Fibroblast of lung (primary cell): ENCODE measurements around the gene UBQLNL. TPM values are rescaled to one million over a fixed set of nuclear protein-coding genes. Genes with fewer than 3 reads are reported as not detected.

ENCODE experiments used
- DNase-seq, 2 donors: peaks; one replicate each; pipeline versions ENCODE4 v3.0.0 to v3.0.0-alpha.2; 2010; ENCODE audit warnings: low read depth in 2 of 2
- H2AFZ ChIP-seq: 2 replicates; pipeline ENCODE4 v1.5.1; 2012; ENCODE audit warnings: low read length, control low read depth, inconsistent platforms
- H3K27ac ChIP-seq: 2 replicates; pipeline ENCODE4 v1.5.1; 2011; ENCODE audit warnings: low read length, control low read depth; ENCODE audit not compliant: insufficient read depth
- H3K27me3 ChIP-seq: 2 replicates; pipeline ENCODE4 v1.5.1; 2011; ENCODE audit warnings: mild to moderate bottlenecking, low read length; ENCODE audit not compliant: control insufficient read depth, insufficient read depth
- H3K36me3 ChIP-seq: 2 replicates; pipeline ENCODE4 v1.5.1; 2011; ENCODE audit warnings: low read length; ENCODE audit not compliant: control insufficient read depth, insufficient read depth
- H3K4me1 ChIP-seq: 2 replicates; pipeline ENCODE4 v1.5.1; 2011; ENCODE audit warnings: low read length; ENCODE audit not compliant: control insufficient read depth, insufficient read depth; ENCODE audit errors: extremely low read depth
- H3K4me2 ChIP-seq: 2 replicates; pipeline ENCODE4 v1.5.1; 2011; ENCODE audit warnings: low read length, control low read depth; ENCODE audit not compliant: insufficient read depth; ENCODE audit errors: extremely low read depth
- H3K4me3 ChIP-seq, 4 experiments: fragments of 200-600 bp in 1 of 4; sonication (generic) in 1 of 4; replicated peaks in 1 of 4; 2 replicates each; pipeline ENCODE4 v1.5.1; 2011 to 2016; ENCODE audit warnings: low read length in 4 of 4, low read depth in 3 of 4, mild to moderate bottlenecking in 3 of 4, control low read depth in 2 of 4, inconsistent platforms in 1 of 4, mixed read lengths in 1 of 4; ENCODE audit not compliant: insufficient read depth in 1 of 4; ENCODE audit errors: control extremely low read depth in 1 of 4
- H3K79me2 ChIP-seq: 2 replicates; pipeline ENCODE4 v1.5.1; 2012; ENCODE audit warnings: mild to moderate bottlenecking, low read length, inconsistent platforms; ENCODE audit not compliant: control insufficient read depth, insufficient read depth
- H3K9ac ChIP-seq: 2 replicates; pipeline ENCODE4 v1.5.1; 2011; ENCODE audit warnings: mild to moderate bottlenecking, low read length, control low read depth; ENCODE audit not compliant: insufficient read depth
- H3K9me3 ChIP-seq: 2 replicates; pipeline ENCODE4 v1.5.1; 2012; ENCODE audit warnings: low read depth, low read length; ENCODE audit not compliant: control insufficient read depth, insufficient read depth
- H4K20me1 ChIP-seq: 2 replicates; pipeline ENCODE4 v1.5.1; 2011; ENCODE audit warnings: low read length; ENCODE audit not compliant: control insufficient read depth, insufficient read depth; ENCODE audit errors: extremely low read depth
- EZH2 ChIP-seq: IDR thresholded peaks from 2 replicates; pipeline ENCODE4 v1.5.1; 2012; ENCODE audit warnings: low read length, control low read depth, mild to moderate bottlenecking; ENCODE audit errors: missing control alignments
- polyA plus RNA-seq, 2 donors: library from polyadenylated mRNA; depleted of rRNA in 1 of 2; stranded (reverse) in 1 of 2; unstranded in 1 of 2; fragments of >200 nt; gene quantifications; 2 replicates each; pipeline ENCODE4 v1.2.1, GENCODE V29; 2011 to 2012; ENCODE audit warnings: missing spikeins in 1 of 2
- total RNA-seq: library from RNA; depleted of rRNA; stranded (reverse); fragments of >200 nt; gene quantifications from 2 replicates; pipeline ENCODE4 v1.2.1, GENCODE V29; 2014
- TF ChIP-seq, protein P1 (sequence below), 2 donors: IDR thresholded peaks in 1 of 2; conservative IDR thresholded peaks in 1 of 2; 1 replicate in 1 of 2; 2 replicates in 1 of 2; pipeline ENCODE4 v1.5.1; 2011 to 2012; ENCODE audit warnings: low read length in 2 of 2, control low read depth in 1 of 2, inconsistent platforms in 1 of 2, low read depth in 1 of 2, mild to moderate bottlenecking in 1 of 2

UBQLNL gene
- total and polyA plus RNA-seq, 2 donors (not counting 1 experiment from before 2014, with no cell fraction given), result 0.09 to 0.17 TPM

DNA sequence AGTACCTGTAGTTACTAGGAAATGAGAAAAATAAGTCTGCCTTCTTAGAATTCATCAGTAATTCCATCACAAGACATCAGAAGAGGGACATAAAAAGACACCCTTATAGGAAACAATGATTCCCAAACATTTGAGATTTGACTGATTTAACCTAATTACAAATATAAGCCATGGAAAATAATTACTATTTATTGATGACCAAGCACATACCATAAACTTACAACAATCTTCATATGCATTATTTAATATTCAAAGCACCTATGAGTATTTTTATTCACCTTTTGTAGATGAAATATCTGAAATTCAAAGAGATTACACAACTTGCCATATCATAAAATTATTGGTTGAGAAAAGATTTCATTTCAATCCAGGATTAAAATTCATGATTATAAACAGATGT lies 42.6 kb downstream of the UBQLNL start:
- TF ChIP-seq EZH2, result no peak
- TF ChIP-seq, protein P1, sequence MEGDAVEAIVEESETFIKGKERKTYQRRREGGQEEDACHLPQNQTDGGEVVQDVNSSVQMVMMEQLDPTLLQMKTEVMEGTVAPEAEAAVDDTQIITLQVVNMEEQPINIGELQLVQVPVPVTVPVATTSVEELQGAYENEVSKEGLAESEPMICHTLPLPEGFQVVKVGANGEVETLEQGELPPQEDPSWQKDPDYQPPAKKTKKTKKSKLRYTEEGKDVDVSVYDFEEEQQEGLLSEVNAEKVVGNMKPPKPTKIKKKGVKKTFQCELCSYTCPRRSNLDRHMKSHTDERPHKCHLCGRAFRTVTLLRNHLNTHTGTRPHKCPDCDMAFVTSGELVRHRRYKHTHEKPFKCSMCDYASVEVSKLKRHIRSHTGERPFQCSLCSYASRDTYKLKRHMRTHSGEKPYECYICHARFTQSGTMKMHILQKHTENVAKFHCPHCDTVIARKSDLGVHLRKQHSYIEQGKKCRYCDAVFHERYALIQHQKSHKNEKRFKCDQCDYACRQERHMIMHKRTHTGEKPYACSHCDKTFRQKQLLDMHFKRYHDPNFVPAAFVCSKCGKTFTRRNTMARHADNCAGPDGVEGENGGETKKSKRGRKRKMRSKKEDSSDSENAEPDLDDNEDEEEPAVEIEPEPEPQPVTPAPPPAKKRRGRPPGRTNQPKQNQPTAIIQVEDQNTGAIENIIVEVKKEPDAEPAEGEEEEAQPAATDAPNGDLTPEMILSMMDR (conservative IDR thresholded peaks at IDR 0.05 in 1 of 2, IDR thresholded peaks at IDR 0.05 in 1 of 2; ENCODE audit: low read depth in 1 of 2, low read length in 2 of 2), result no peak
- H3K4me3 ChIP-seq, result no peak overlapping the region
- DNase-seq, result no peak

DNA sequence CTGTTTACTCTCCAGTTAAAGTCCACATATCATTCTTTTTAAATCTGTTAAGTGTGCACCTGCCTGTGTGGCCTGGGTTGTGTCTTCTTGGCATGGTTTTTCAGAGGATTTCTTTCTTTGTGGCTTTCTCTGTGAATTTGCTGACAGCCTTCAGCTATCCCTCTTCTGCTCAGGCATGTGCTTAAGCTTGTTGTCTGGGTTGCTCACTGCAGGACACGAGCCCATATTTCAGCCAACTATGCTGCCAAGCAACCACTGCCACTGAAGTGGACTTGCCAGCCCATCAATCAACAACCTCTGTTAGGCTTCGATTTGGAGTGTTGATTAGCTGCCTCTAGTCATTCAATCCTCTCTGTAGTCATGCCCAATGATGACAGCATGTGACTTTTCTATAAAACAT lies 49.0 kb downstream of the UBQLNL start:
- TF ChIP-seq, protein P1 (conservative IDR thresholded peaks at IDR 0.05 in 1 of 2, IDR thresholded peaks at IDR 0.05 in 1 of 2; ENCODE audit: low read depth in 1 of 2, low read length in 2 of 2), result no peak
- TF ChIP-seq EZH2, result no peak
- Histone ChIP-seq H3K9ac (no peak overlapping the region), H3K9me3 (no peaks in the 10 kb centered on the region), H3K4me1 (no peaks in the 10 kb centered on the region), H2AFZ (no peak overlapping the region), H3K36me3 (no peaks in the 10 kb centered on the region), H3K27ac (no peak overlapping the region), H3K79me2 (no peaks in the 10 kb centered on the region), H3K27me3 (no peaks in the 10 kb centered on the region), H3K4me2 (no peak overlapping the region), H3K4me3 (no peak overlapping the region), H4K20me1 (no peaks in the 10 kb centered on the region)
- no peak for DNase-seq

More for the DNA sequence above, 42.6 kb downstream of the UBQLNL start:
- no peak overlapping the region for H3K9ac ChIP-seq
- H3K27me3 ChIP-seq, result no peaks in the 10 kb centered on the region
- H3K79me2 ChIP-seq, result no peaks in the 10 kb centered on the region
- H3K4me2 ChIP-seq, result no peak overlapping the region
- H3K9me3 ChIP-seq, result no peaks in the 10 kb centered on the region
- no peaks in the 10 kb centered on the region for H3K36me3 ChIP-seq
- H3K27ac ChIP-seq, result no peak overlapping the region
- no peaks in the 10 kb centered on the region for H4K20me1 ChIP-seq
- no peaks in the 10 kb centered on the region for H3K4me1 ChIP-seq
- no peak overlapping the region for H2AFZ ChIP-seq

Other genes starting within 250 kb of the UBQLNL start
- gene HBE1, start 246.8 kb downstream of the UBQLNL start, total RNA-seq, result 0.33 TPM in 1 of 2 replicates, not detected in the other
- gene HBE1, start 246.8 kb downstream of the UBQLNL start, polyA plus RNA-seq, result 2.0 and 3.1 TPM in 2 replicates
- 0.17 TPM in 1 of 2 replicates, not detected in the other for gene OR51B4, start 214.8 kb downstream of the UBQLNL start, total RNA-seq
- gene OR51B4, start 214.8 kb downstream of the UBQLNL start, polyA plus RNA-seq, result not detected in 2 replicates
- gene OR51B2, start 192.4 kb downstream of the UBQLNL start, total RNA-seq, result not detected in 2 replicates
- not detected in 2 replicates for gene OR51B2, start 192.4 kb downstream of the UBQLNL start, polyA plus RNA-seq
- gene OR51B5, start 173.2 kb downstream of the UBQLNL start, total RNA-seq, result 0.17 and 0.26 TPM in 2 replicates
- 0.06 TPM in 1 of 2 replicates, not detected in the other for gene OR51B5, start 173.2 kb downstream of the UBQLNL start, polyA plus RNA-seq
- not detected in 2 replicates for gene OR51B6, start 165.2 kb downstream of the UBQLNL start, total RNA-seq
- gene OR51B6, start 165.2 kb downstream of the UBQLNL start, polyA plus RNA-seq, result not detected in 2 replicates
- not detected in 2 replicates for gene OR51M1, start 132.9 kb downstream of the UBQLNL start, total RNA-seq
- gene OR51M1, start 132.9 kb downstream of the UBQLNL start, polyA plus RNA-seq, result 0.06 TPM in 1 of 2 replicates, not detected in the other
- not detected in 2 replicates for gene OR51Q1, start 94.6 kb downstream of the UBQLNL start, total RNA-seq
- not detected in 2 replicates for gene OR51Q1, start 94.6 kb downstream of the UBQLNL start, polyA plus RNA-seq
- gene OR51I1, start 75.2 kb downstream of the UBQLNL start, total RNA-seq, result 0.17 and 0.26 TPM in 2 replicates
- not detected in 2 replicates for gene OR51I1, start 75.2 kb downstream of the UBQLNL start, polyA plus RNA-seq
- gene OR51I2, start 67.4 kb downstream of the UBQLNL start, total RNA-seq, result under 0.01 TPM in 1 of 2 replicates, not detected in the other
- gene OR51I2, start 67.4 kb downstream of the UBQLNL start, polyA plus RNA-seq, result not detected in 2 replicates
- not detected in 2 replicates for gene OR52D1, start 28.0 kb downstream of the UBQLNL start, total RNA-seq
- gene OR52D1, start 28.0 kb downstream of the UBQLNL start, polyA plus RNA-seq, result not detected in 2 replicates
- gene UBQLN3, start 6.7 kb downstream of the UBQLNL start, total RNA-seq, result 0.17 TPM in 1 of 2 replicates, not detected in the other
- gene UBQLN3, start 6.7 kb downstream of the UBQLNL start, polyA plus RNA-seq, result not detected in 2 replicates
- gene OR52H1, start 31.8 kb upstream of the UBQLNL start, total RNA-seq, result 0.50 and 0.51 TPM in 2 replicates
- not detected in 2 replicates for gene OR52H1, start 31.8 kb upstream of the UBQLNL start, polyA plus RNA-seq
- gene OR52B6, start 64.2 kb upstream of the UBQLNL start, total RNA-seq, result not detected in 2 replicates
- not detected in 2 replicates for gene OR52B6, start 64.2 kb upstream of the UBQLNL start, polyA plus RNA-seq
- gene TRIM6, start 79.9 kb upstream of the UBQLNL start, total RNA-seq, result 4.9 and 8.6 TPM in 2 replicates
- 8.2 and 13.8 TPM in 2 replicates for gene TRIM6, start 79.9 kb upstream of the UBQLNL start, polyA plus RNA-seq
- 11.3 and 17.8 TPM in 2 replicates for gene TRIM34, start 108.3 kb upstream of the UBQLNL start, total RNA-seq
- gene TRIM34, start 108.3 kb upstream of the UBQLNL start, polyA plus RNA-seq, result 13.6 and 18.5 TPM in 2 replicates
- 43.4 and 47.9 TPM in 2 replicates for gene TRIM5, start 168.4 kb upstream of the UBQLNL start, total RNA-seq
- gene TRIM5, start 168.4 kb upstream of the UBQLNL start, polyA plus RNA-seq, result 26.8 and 32.4 TPM in 2 replicates
- gene TRIM22, start 173.1 kb upstream of the UBQLNL start, total RNA-seq, result 94.8 and 112 TPM in 2 replicates
- gene TRIM22, start 173.1 kb upstream of the UBQLNL start, polyA plus RNA-seq, result 74.3 and 108 TPM in 2 replicates
- gene OR56B1, start 219.7 kb upstream of the UBQLNL start, total RNA-seq, result not detected in 2 replicates
- not detected in 2 replicates for gene OR56B1, start 219.7 kb upstream of the UBQLNL start, polyA plus RNA-seq
- gene OR52N4, start 237.5 kb upstream of the UBQLNL start, total RNA-seq, result 0.33 TPM in 1 of 2 replicates, not detected in the other
- 0.08 TPM in 1 of 2 replicates, not detected in the other for gene OR52N4, start 237.5 kb upstream of the UBQLNL start, polyA plus RNA-seq